ENCODE data around the gene UCP2.
"Not testable (repeated sequence)": the region's sequence is repeated elsewhere in the genome, so short reads cannot be mapped to it uniquely, and the experiment has no call there.

UCP2 gene

DNA sequence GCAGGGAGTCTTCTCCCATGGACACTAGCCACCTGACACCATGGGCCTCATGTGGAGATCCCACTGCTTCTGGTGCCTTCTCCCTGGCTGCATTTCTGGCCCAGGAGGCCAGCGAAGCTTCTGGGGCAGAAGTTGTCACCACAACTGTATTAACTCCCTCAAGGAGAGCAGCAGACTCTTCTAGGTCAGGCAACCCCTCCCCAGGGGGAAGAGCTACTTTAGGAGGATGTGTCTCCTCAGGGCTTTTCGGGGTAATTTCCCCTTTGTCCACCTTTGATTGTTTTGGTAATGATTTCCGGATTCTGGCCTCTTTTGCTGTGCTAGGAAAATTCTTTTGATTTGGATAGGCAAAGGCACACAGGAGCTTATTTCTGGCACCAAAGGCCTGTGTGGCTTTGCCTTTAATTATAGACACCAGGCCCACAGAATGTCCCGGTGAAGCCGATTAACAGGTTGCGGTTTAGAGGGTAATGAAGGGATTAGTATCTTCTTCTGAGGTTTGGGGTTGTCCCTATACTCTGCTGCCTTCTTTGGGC is 8.9 kb upstream of the UCP2 start:
- peak in 1 of 2 donors; percentile 46 for DNase-seq

DNA sequence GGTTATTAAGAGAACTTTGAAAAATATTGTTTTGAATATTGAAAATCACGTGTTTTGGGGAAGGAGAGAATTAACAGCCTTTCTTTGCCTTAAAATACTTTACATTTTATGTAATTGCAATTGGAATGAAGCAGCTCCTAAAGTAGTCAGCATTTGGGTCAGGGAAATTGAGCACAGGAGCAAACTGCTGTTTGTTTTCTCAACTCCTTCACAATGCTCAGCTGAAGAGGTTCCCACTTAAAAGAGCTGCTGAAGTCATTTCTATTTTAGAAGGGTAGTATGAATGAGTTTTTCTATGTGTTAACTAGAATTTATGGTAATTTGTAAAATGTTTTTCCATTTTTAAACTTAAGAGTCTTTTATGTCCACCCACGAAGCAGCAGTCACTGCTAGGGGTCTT is 8.1 kb upstream of the UCP2 start:
- no peak for DNase-seq

DNA sequence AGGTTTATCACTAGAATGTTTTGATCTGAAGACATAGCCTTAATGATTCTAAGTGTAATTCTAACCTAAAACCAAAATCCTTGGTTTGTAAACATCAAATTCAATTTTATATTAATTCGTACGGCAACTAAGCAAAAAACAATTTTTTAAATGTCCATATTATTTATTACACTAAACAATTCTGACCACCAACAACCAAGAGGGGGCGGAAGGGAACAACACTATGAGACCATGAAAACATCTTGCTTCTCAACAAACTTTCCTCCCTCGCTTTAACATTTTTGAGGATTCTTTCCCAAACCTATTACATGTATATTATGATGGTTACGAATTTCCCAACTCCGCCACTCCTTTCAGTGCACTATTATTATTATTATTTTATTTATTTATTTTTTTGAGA is 6.5 kb upstream of the UCP2 start:
- DNase-seq = no peak

DNA sequence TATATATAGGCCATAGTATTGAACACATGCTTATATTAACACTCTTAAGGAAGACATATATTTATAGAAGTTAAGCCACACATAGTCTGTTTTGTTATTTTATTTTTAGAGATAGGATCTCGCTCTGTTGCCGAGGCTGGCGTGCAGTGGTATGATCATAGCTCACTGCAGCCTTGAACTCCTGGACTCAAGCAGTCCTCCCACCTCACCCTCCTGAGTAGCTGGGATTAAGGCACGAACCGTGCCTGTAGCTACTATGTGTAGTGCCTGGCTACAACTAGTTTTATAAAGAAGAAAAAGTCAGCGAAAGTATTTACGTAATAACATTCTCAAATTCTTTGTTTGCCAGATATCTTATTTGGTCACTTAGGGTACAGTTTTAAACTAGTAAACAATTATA is 5.6 kb upstream of the UCP2 start:
- DNase-seq = no peak

DNA sequence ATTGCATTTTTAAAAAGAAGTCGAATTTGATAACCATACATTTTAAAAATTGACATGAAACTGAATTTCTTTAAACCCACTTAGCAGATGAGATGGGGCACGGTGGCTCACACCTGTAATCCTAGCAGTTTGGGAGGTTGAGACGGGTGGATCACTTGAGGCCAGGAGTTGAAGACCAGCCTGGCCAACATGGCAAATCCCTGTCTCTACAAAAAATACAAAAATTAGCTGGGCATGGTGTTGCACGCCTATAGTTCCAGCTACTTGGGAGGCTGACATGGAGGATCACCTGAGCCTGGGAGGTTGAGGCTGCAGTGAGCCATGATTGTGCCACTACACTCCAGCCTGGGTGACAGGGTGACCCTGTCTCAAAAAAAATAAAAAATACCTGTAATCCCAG is 3.0 kb upstream of the UCP2 start:
- DNase-seq = not testable (repeated sequence)

DNA sequence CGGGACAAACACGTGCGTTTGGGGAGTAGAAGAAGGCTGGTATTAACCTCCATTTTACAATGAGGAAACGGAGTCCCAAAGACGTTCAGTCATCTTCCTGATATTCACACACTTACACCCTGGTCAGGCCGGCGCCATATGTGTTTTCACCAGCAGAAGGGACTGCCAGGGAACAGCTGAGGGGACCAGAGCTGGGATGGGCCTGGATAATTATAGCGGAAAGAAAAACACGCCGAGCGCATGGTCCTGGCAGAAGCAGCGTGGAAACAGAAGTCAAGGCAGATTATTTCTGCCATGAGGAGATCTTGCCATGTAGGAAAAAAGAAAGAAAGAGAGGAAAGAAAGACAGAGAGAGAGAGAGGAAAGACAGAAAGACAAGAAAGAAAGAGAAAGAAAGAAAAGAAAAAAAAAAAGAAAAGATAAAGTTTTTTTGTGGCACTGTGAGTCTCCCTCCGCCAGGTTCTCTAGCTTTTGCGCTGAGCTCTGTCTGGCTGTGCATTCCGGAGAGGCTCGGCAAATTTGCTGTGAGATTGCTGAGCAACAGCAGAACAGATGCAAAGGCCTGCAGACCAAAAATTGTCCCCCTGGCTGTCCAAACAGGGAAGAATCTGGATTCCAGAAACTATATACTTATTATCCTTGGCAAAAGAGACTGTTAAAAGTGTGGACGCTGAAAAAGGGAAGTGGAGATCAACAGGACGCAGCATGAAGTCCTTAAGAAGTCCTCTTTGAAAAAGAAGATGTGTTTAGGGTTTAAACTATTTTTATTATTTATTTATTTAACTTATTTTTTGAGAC is 1.3 kb upstream of the UCP2 start:
- DNase-seq = no peak

DNA sequence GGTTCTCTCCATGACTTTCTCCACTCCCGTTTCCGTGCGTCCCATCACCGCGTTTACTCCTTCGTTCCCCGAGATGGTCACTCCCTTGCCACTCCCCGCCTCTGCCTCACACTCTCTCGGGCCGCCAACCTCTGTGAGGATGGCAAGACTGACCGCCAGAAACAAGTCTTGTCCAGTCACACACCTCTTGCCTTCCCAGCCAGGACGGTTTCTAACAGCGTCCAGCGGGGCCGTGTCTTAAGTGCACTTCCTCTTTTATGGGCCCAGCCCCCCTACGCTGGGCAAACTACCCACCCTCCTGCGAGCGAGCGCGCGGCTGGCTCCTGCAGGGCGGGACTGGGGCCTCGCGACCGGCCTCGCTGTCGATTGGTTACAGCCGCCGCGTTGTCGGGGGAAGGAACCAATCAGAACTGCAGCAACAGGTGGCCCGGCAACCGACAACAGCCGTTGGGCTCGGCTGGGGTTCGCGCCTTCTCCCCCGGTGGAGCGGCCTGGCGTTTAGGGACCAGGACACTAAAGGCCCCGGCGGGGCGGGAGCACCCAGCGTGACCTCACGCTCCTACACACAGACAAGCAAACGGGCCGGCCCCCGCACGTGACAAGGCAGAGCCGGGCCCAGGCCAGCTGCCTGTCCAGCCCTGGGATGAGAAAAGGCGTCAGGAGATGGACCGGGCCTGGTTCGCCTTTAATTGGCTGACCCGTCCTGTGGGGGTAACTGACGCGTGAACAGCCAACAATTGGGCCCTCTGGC is 522 bp upstream of the UCP2 start:
- peak; percentile 95 to 96 for DNase-seq

DNA sequence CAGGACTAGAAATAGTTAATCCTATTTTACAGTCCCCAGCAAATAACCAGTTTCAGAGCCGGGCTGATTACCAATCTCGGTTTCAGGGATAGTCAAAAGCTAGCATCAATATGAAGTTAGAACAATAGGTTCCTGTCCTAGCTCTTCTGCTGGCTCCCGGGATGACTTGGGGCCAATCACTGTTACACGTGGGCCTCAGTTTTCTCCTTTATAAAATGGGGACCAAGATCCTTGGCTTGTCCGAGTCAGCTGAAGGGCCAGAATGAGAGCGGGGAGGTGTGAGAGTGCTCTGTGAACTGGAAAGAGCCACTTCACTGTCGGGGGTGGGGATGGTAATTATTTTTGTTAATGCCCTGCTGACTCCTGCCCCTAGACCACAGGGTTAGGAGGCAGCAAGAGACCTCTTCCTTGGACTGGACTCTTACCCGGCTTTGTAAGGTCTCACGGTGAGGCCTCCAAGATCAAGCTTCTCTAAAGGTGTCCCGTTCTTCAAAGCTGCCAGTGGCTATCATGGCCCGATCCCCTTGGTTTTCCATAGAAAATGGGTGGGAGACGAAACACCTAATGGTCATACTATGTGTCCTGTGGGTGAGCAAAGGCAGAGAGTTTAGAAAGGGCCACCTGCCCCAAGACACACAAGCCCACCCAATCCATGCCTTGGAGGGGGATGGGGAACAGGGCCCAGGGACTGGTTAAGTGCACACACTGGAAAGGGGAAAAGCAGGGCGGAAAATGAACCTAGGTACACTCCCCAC is 1.4 kb downstream of the UCP2 start:
- DNase-seq = no peak

DNA sequence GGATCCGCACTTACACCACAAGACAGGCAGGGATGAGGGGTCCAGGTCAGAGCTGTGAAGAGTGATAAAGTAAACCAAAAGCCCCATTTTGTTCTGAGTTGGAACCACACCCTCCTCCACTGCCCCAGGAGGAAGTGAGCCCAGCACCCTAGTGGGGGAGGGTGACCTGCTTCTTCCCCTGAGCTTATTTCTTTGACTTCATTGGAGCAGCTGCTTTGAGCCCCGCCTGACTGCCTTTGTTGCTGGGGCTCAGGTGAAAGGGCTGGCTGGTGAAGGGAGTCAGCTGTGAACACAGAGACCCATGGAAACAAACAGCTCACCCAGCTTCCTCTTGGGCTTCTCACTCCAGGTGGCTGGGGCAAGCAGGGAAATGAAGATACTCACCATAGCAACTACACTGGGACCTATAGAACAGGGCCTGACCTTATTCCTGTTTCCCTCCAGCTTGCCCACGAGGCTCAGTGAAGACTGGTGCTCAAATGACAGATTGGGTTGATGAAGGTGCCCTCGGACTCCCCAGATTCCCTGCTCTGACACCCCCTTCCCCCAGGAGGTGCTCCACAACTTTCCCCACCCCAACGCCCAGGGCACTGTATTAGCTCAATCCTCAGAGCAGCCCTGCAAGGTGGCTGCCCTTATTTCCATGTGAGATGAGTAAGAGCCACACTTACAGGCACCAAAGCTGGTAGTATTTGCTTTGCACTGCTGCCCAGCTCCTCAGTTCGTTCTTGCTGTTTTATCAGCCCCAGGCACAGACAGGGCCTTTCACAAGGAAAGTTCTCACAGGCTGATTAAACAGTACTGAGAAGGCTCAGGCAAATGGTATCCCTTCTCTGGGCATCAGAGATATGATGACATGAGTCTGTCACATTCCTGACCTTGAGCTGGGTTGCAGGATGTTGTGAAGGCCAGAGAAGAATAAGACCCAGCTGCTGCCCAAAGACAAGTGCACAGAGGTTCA is 2.4 kb downstream of the UCP2 start:
- DNase-seq = peak; percentile 87 to 90

DNA sequence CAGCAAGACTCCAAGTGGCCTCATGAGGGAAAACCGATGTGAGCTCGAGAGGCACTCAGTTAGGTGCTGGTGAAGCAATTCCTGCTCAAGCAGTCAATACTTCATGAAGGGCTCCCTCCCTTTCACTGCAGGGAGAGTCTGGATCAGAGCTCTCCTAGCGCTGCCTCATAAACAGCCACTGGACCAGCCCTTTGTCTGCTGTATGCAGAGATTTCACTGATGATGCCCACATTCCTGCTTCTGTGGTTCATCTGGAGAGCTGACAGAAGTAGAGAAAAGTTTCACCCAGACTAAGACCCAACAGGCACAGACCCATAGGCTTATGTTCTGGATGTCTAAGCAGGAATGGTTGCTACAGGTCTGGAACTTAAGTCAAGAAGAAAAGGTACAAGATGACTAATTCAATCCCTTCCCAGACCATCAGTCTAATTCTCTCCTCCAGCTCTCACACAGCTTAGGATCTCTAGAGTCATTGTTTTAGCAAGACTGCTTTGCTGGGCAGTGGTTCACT is 4.0 kb downstream of the UCP2 start:
- DNase-seq = no peak

DNA sequence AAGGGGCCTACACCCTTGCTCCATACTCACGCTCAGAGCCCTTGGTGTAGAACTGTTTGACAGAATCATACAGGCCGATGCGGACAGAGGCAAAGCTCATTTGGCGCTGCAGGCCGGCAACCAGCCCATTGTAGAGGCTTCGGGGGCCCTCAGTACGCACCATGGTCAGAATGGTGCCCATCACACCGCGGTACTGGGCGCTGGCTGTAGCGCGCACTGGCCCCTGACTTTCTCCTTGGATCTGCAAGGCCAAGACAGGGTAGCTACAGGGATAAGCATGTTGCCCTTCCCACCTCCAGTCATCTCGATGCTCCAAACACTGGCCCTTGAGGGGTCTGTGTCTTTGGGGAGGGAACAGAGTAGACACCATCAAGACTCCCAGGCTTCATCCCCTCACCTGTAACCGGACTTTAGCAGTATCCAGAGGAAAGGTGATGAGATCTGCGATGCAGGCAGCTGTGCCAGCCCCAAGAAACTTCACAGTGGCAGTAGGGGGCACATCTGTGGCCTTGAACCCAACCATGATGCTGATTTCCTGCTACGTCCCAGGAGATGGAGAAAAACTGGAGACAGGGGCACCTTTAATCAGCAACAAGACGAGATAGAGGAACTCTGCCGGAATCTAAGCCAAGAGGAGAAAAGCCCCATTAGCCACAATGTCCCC is 4.7 kb downstream of the UCP2 start:
- DNase-seq = no peak

DNA sequence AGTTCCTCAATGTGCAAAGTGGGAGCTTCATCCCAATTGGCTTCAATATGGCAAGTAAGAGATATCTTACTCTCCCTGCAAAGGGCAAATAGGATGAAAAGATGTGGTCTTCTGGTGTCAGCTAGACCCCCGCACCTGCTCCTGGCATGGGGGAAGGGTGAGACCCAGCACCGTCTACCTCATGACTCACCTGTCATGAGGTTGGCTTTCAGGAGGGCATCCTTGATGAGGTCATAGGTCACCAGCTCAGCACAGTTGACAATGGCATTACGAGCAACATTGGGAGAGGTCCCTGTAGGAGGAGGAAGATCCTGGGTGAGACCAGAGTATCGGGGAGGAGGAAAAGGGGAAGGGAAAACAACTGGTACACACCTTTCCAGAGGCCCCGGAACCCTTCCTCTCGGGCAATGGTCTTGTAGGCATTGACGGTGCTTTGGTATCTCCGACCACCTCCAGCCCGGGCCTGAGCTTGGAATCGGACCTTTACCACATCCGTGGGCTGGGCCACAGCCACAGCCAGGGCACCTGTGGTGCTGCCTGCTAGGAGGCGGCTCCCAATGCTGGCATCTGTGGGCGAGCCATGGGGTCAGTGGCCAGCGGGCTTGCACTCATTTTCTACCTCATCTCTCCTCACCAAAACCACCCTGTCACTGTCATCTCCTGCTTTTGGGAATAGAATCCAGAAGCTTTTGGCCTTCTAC is 6.0 kb downstream of the UCP2 start:
- no peak for DNase-seq

DNA sequence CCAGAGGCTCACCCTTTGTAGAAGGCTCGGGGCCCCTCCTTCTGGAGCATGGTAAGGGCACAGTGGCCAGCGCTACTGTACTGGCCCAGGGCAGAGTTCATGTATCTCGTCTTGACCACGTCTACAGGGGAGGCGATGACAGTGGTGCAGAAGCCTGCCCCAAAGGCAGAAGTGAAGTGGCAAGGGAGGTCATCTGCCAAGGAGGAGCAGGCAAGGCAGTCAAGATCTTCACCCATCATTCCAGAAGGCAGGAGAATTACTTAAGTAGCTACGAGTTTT is 7.2 kb downstream of the UCP2 start:
- DNase-seq = no peak

DNA sequence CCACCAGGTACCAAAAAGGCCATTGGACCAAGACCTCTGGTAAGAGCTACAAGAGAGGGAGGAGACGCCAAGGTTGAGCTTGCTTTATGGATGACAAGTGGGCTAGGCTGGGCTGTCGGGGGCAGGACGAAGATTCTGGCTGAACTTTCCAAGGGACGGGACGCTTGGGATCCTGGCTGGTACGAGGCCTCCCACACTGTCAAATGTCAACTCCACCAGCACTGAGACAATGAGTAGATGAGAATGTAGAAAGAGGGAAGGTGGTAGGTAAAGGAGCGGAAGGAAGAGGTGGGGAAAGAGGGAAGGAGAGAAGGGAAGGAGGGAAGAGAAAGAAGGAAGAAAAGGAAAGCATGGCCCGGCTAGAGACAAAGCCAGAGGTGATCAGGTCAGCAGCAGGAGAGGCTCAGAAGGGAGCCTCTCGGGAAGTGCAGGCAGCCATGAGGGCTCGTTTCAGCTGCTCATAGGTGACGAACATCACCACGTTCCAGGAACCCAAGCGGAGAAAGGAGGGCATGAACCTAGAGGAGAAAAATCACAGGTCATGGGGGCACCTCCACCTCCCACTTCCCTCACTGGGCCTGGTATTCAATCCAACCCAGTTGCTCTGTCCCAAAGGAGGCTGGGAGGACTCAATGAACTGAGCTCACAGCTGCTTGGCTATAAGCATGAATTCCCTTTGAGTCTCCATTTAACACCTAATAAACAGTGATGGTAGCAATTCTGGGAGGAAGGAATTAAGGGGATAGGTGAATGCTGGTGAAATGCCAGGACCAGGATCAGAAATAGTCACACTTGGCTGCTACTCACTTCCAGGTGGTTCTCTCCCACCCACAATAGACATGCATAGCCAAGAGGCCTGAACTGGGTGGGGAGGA is 7.8 kb downstream of the UCP2 start:
- DNase-seq = no peak

DNA sequence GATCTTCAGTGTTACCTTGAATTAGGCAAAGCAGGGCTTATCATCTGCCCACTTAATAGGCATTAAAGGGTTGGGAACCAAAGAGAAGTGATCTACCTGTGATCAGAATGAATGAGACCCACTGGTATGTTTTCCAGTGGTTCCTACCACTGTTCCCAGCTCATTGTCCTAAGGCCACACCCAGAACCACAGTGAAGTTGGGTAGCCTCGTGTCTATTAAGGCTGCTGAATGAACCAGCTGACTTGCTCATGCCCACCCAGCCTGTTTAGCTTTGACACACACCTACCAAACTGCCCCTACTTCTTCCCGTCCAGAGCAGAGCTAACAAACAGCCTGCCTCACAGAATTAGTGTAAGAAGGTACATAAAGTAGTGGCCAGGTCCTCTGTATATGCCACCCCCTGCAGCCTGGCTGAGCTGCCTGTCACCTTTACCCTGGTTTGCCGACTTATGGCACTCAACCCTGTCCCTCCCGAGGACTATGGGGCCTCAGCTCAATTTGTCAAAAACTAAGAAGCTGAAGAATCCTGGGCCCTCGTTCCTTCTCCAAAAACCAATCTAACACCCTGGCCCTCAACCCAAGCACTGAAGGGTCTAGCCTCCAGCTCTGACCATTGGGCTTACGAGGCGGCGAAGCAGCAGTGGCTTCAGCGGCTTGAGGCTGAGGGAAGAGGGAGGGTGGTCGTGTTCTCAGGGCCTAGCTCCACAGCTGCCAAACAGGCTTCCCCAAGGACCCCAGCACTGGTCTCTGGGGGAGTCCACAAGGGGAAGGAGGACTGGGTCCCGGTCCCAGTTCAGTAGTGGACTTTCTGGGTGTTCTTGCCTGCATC is 9.8 kb downstream of the UCP2 start:
- no peak for DNase-seq

DNA sequence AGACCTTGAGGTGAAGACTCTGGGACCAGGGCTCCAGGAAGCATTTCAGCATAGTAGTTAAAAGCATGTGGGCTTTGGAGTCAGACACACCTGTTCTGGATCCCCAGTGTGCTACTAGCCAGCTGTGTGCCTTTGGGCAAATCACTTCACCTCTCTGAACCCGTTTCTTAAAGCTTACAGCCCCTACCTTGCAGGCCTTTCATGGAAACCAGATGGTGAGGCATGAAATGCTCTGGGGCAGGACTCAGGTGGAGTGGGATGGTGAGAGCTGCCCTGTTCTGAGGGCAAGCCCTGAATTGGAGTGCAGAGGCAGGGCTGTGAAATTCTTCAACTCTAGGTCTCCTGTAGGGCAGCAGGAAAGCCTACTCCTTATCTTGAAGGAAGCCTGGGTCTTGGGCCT is 10.5 kb downstream of the UCP2 start:
- no peak for DNase-seq

DNA sequence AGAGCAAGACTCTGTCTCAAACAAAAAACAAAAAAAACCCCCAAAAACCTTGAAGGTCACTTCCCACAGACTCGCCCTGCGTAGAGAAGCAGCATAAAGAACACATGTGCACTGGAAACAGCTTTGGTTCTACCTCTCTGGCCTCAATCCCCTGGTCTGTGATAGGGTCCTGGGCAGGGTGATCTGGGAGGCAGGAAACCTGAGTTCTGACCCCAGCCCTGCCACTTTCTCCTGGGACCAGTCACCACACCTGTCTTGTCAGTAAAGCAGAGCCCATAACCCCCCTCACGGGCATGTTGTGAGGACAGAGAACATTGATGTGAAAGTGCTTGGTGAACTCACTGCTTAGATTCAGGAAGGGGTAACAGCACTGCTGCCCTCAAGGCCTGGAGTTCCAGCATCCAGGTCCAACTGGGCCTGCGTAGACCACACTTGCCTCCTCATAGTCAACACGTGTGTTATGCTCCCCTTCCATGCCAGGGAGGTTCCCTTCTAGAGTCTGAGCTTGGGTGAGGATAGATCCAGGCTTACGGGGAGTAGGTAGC is 11.4 kb downstream of the UCP2 start:
- peak in 1 of 2 donors; percentile 30 for DNase-seq

DNA sequence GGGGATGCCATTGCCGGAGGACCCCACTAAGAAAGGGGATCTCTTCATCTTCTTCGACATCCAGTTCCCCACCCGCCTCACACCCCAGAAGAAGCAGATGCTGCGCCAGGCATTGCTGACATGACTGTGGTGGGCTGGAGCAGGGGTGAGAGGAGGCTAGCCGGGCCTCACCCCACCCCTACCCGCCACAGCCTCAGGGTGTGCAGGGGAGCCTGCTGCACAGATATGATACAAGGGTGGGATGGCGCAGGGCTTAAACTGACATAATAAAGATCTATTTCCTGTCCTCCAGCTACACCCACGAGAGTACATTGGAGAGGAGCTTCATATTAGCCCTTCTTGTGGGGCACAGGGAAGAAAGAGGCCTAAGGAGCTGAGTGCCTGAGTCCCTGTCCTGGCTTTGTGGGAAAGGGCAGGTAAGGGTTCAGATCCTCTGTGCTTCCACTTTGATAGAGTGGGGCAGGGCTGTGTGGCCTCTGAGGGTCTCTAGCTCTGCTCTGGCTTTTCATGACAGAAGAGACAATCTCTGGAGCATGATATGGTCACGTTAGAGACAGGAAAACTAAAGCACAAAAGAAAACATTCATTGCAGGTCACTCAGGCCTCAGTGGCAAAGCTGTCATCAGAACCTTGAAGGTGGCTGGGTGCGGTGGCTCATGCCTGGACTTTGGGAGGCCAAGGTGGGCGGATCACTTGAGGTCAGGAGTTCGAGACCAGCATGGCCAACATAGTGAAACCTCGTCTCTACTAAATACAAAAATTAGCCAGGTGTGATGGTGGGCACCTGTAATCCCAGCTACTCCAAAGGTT is 12.4 kb downstream of the UCP2 start:
- peak in 1 of 2 donors; percentile 60 for DNase-seq
